Measurements from ENCODE around the gene CLK2. TPM values are rescaled to one million over a fixed set of nuclear protein-coding genes. Genes with fewer than 3 reads are reported as not detected.

The CLK2 gene
- total RNA-seq: 100 to 1,000 TPM in 1 of 2 donors, 10 to 100 TPM in 1; 77.1 to 117 TPM

- peak; percentile 94 to 95 for ATAC-seq
- Mint-ChIP-seq H3K4me3 (peak within 1 kb of the TSS; percentile 93), H3K9me3 (no peaks in the 10 kb centered on the region), H3K4me1 (ENCODE audit: low read depth in 2 of 2) (peaks cover 42 to 43% of the 10 kb centered on the region in 2 donors), H3K36me3 (peaks cover 20% of the 10 kb centered on the region), H3K27ac (peak within 1 kb of the TSS; percentile 75 to 83), H3K27me3 (no peaks in the 10 kb centered on the region)
- DNase-seq (ENCODE audit: low spot score): peak; percentile 99
These were observed at the start of gene CLK2 for GRCh38 chr1:155273343-155274245. Gene CLK2 (minus strand): TSS chr1:155273504. CDS start chr1:155270977, 2,527 bp downstream.

DNA sequence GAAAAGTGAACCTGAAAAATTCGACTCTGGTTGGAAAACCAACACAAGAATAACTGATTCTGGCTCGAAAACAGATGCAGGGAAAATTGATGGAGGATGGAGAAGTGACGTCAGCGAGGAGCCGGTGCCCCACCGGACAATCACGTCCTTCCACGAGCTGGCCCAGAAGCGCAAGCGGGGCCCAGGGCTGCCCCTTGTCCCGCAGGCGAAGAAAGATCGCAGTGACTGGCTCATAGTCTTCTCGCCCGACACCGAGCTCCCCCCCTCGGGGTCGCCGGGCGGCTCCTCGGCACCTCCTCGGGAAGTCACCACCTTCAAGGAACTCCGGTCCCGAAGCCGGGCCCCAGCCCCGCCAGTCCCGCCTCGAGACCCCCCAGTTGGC lies 49.3 kb upstream of the CLK2 start:
- Mint-ChIP-seq H3K27ac (peak overlapping the region in 1 of 2 donors; percentile 47), H3K4me1 (ENCODE audit: low read depth in 2 of 2) (peaks cover 29 to 35% of the 10 kb centered on the region in 2 donors), H3K27me3 (no peaks in the 10 kb centered on the region), H3K9me3 (no peaks in the 10 kb centered on the region), H3K36me3 (peaks cover 11% of the 10 kb centered on the region), H3K4me3 (peak overlapping the region; percentile 70)
- DNase-seq (ENCODE audit: low spot score): no peak
- no peak for ATAC-seq

DNA sequence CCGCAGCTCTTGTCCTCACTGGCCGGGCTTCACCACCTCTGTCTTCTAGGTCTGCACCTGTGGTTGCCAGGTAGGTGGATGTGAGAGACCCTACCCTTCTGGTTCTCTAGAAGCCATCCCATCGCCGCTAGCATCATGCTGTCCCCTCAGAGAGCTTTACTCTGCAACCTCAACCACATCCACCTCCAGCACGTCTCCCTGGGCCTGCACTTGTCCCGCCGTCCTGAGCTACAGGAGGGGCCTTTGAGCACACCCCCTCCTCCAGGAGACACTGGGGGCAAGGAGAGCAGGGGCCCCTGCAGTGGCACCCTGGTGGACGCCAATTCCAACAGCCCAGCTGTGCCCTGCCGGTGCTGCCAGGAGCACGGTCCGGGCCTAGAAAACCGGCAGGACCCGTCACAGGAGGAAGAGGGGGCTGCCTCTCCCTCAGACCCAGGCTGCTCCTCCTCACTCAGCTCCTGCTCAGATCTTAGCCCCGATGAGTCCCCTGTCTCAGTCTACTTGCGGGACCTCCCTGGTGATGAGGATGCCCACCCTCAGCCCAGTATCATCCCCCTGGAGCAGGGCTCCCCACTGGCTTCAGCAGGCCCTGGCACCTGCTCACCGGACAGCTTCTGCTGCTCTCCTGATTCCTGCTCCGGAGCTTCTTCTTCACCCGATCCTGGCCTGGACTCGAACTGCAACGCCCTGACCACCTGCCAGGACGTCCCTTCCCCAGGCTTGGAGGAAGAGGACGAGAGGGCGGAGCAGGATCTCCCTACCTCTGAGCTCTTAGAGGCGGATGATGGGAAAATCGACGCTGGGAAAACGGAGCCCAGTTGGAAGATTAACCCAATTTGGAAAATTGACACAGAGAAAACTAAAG lies 48.6 kb upstream of the CLK2 start:
- ATAC-seq: no peak
- Mint-ChIP-seq H3K4me3 (peak overlapping the region; percentile 70), H3K27me3 (no peaks in the 10 kb centered on the region), H3K36me3 (peaks cover 11% of the 10 kb centered on the region), H3K4me1 (ENCODE audit: low read depth in 2 of 2) (peaks cover 29 to 35% of the 10 kb centered on the region in 2 donors), H3K9me3 (no peaks in the 10 kb centered on the region), H3K27ac (peak overlapping the region in 1 of 2 donors; percentile 47)
- no peak for DNase-seq (ENCODE audit: low spot score)

GRCh38 chr1:155320661-155321617 lies 47.6 kb upstream of the CLK2 start, which contains the start of gene RUSC1:
Gene RUSC1 (plus strand): TSS chr1:155320894. CDS start chr1:155321774, 880 bp downstream.
- DNase-seq (ENCODE audit: low spot score) (peak; percentile 78), ATAC-seq (peak; percentile 16 to 22)
- peak within 1 kb of the TSS; percentile 18 to 47 for H3K27ac Mint-ChIP-seq
- peaks cover 11% of the 10 kb centered on the region for H3K36me3 Mint-ChIP-seq
- no peaks in the 10 kb centered on the region for H3K27me3 Mint-ChIP-seq
- peaks cover 27 to 30% of the 10 kb centered on the region in 2 donors for H3K4me1 Mint-ChIP-seq (ENCODE audit: low read depth in 2 of 2)
- peak within 1 kb of the TSS; percentile 70 for H3K4me3 Mint-ChIP-seq
- no peaks in the 10 kb centered on the region for H3K9me3 Mint-ChIP-seq

DNA sequence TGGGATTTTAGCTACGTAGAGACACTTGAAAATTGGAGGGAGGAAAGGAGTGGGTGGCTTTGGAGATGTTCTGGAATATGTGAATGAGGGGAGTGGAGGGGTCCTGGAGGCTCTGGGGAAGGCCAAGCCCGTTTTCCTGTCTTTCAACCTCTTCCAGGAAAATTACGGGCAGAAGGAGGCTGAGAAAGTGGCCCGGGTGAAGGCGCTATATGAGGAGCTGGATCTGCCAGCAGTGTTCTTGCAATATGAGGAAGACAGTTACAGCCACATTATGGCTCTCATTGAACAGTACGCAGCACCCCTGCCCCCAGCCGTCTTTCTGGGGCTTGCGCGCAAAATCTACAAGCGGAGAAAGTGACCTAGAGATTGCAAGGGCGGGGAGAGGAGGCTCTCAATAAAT lies 46.9 kb upstream of the CLK2 start:
- Mint-ChIP-seq H3K9me3 (no peaks in the 10 kb centered on the region), H3K27me3 (no peaks in the 10 kb centered on the region), H3K4me1 (ENCODE audit: low read depth in 2 of 2) (peaks cover 26 to 28% of the 10 kb centered on the region in 2 donors), H3K4me3 (peak overlapping the region; percentile 54), H3K27ac (peak overlapping the region in 1 of 2 donors; percentile 18), H3K36me3 (peaks cover 11% of the 10 kb centered on the region)
- ATAC-seq (no peak), DNase-seq (ENCODE audit: low spot score) (no peak)

- ATAC-seq: no peak
- Mint-ChIP-seq H3K27ac (no peak overlapping the region), H3K9me3 (no peaks in the 10 kb centered on the region), H3K36me3 (peaks cover 11% of the 10 kb centered on the region), H3K4me1 (ENCODE audit: low read depth in 2 of 2) (peaks cover 26 to 28% of the 10 kb centered on the region in 2 donors), H3K4me3 (peak overlapping the region; percentile 54), H3K27me3 (no peaks in the 10 kb centered on the region)
- no peak for DNase-seq (ENCODE audit: low spot score)
These were observed 46.2 kb upstream of the CLK2 start for GRCh38 chr1:155319536-155319935.

GRCh38 chr1:155318082-155318481 lies 44.8 kb upstream of the CLK2 start:
- Mint-ChIP-seq H3K4me3 (no peak overlapping the region), H3K9me3 (no peaks in the 10 kb centered on the region), H3K27ac (no peak overlapping the region), H3K27me3 (no peaks in the 10 kb centered on the region), H3K36me3 (peaks cover 15% of the 10 kb centered on the region), H3K4me1 (ENCODE audit: low read depth in 2 of 2) (peaks cover 30 to 33% of the 10 kb centered on the region in 2 donors)
- DNase-seq (ENCODE audit: low spot score) (no peak), ATAC-seq (no peak)

DNA sequence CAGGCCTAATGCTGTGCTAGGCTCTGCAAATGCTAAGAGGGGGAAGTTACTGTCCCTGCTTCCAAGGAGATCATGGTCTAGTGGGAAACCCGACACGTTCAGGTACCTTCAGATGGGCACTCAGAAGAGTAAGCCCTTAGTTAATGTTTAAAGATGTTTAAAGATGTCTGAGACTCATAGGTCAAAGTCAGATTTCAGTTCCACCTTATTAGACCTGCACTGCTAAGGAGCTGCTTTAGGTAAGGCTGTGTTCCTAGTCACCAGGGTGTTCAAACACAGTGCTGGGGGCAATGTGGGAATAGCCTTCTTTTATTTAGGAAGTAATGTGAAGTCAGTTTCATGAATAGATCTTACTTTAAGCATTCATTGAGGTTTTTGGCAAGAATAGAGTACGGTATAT lies 43.6 kb upstream of the CLK2 start:
- no peaks in the 10 kb centered on the region for H3K9me3 Mint-ChIP-seq
- no peak overlapping the region for H3K4me3 Mint-ChIP-seq
- no peak overlapping the region for H3K27ac Mint-ChIP-seq
- H3K36me3 Mint-ChIP-seq: peaks cover 15% of the 10 kb centered on the region
- H3K4me1 Mint-ChIP-seq (ENCODE audit: low read depth in 2 of 2): peaks cover 30 to 35% of the 10 kb centered on the region in 2 donors
- DNase-seq (ENCODE audit: low spot score) (no peak), ATAC-seq (no peak)
- H3K27me3 Mint-ChIP-seq: no peaks in the 10 kb centered on the region

DNA sequence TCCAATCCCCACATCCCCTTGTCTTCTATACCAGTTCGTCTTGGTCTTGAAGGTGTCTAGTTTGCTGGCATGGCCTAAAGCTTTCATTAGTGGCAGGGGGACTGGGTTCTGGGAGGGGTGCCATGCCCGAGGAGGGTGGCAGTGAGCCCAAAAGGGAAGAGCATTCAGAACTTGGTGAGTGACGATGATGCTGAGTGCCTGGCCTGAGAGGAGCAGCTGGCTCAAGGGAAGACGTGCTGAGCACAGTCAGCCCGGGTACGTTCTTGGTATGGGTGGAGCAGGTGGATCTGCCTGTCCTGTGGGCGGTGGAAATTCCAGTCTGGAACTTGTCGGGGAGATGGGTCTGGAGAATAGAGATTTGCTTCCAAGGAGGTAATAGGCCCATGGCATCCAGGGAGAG lies 40.0 kb upstream of the CLK2 start:
- Mint-ChIP-seq H3K4me3 (no peak overlapping the region), H3K9me3 (no peaks in the 10 kb centered on the region), H3K36me3 (peaks cover 9% of the 10 kb centered on the region), H3K4me1 (ENCODE audit: low read depth in 2 of 2) (peaks cover 19 to 33% of the 10 kb centered on the region in 2 donors), H3K27ac (no peak overlapping the region), H3K27me3 (no peaks in the 10 kb centered on the region)
- ATAC-seq: no peak
- DNase-seq (ENCODE audit: low spot score): no peak

DNA sequence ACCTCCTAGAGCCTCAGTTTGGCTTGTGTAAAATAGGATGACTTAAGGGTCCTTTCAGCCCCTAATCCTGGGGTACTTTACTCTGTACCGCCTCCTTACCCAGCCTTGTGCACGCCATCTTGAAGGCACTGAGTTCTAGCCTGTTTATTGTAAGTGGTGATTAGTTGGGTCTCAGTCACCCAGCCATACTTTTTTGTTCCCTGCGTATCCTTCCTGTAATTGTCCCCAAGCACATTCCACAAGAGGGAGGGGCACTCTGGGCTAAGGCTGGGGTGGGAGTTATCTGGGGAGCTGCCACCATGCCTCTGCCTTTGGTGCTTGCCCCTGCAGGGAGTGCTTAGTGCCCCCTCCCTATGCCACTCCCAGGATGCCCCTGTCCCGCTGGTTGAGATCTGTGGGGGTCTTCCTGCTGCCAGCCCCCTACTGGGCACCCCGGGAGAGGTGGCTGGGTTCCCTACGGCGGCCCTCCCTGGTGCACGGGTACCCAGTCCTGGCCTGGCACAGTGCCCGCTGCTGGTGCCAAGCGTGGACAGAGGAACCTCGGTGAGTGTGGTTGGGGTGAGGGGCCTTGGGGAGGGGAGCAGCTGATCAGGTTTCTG lies 36.2 kb upstream of the CLK2 start:
- peak overlapping the region; percentile 86 to 95 for H3K27ac Mint-ChIP-seq
- H3K27me3 Mint-ChIP-seq: no peaks in the 10 kb centered on the region
- H3K4me1 Mint-ChIP-seq (ENCODE audit: low read depth in 2 of 2): peaks cover 22 to 36% of the 10 kb centered on the region in 2 donors
- peak overlapping the region; percentile 98 for H3K4me3 Mint-ChIP-seq
- ATAC-seq (no peak), DNase-seq (ENCODE audit: low spot score) (no peak)
- no peaks in the 10 kb centered on the region for H3K9me3 Mint-ChIP-seq
- peaks cover 9% of the 10 kb centered on the region for H3K36me3 Mint-ChIP-seq

- H3K4me1 Mint-ChIP-seq (ENCODE audit: low read depth in 2 of 2): peaks cover 22 to 36% of the 10 kb centered on the region in 2 donors
- peak within 1 kb of the TSS; percentile 86 to 95 for H3K27ac Mint-ChIP-seq
- no peaks in the 10 kb centered on the region for H3K27me3 Mint-ChIP-seq
- H3K9me3 Mint-ChIP-seq: no peaks in the 10 kb centered on the region
- peaks cover 9% of the 10 kb centered on the region for H3K36me3 Mint-ChIP-seq
- peak; percentile 99 for ATAC-seq
- peak; percentile 99 for DNase-seq (ENCODE audit: low spot score)
- peak within 1 kb of the TSS; percentile 98 for H3K4me3 Mint-ChIP-seq
These were observed 35.5 kb upstream of the CLK2 start, which contains the start of gene FDPS for GRCh38 chr1:155308493-155309422. Gene FDPS (plus strand): TSS chr1:155308866. CDS start chr1:155309790, 924 bp downstream.

Data from natural killer cell treated with Interleukin-12 subunit alpha and Interleukin-12 subunit beta and Interleukin-15 and Interleukin-18, amount 100 ng/mL, for 72 hours (primary cell).